ENCODE measurements around the gene ZBTB45.
"Not testable (repeated sequence)": the region's sequence is repeated elsewhere in the genome, so short reads cannot be mapped to it uniquely, and the experiment has no call there.

ZBTB45 gene

DNA sequence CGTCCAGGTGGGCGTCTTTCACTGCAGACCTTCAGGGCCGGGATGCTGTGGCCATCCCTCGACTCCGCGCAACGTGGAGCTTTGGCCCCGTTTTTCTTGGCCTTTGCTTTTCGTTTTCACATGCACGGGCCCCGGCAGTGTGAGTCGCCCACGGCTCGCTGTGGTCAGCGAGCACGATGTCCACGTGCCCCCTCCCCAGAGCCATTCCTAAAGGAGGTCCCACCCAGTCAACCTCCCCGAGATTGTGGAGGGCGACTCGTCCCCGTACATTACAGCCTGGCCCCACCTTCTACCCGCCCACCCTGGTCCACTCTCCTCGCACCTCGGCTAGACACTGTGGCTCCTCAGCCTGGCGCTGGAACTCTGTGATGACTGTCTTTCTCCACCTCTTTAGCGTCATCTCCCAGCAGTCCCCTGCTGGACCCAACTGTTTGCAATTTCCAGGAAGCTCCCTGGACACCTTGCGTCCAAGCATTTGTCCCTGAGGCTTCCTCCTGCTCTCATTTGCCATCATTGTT is 43.1 kb downstream of the ZBTB45 start:
- DNase-seq (ENCODE audit: low read depth) = no peak
- TF ChIP-seq, protein P1, sequence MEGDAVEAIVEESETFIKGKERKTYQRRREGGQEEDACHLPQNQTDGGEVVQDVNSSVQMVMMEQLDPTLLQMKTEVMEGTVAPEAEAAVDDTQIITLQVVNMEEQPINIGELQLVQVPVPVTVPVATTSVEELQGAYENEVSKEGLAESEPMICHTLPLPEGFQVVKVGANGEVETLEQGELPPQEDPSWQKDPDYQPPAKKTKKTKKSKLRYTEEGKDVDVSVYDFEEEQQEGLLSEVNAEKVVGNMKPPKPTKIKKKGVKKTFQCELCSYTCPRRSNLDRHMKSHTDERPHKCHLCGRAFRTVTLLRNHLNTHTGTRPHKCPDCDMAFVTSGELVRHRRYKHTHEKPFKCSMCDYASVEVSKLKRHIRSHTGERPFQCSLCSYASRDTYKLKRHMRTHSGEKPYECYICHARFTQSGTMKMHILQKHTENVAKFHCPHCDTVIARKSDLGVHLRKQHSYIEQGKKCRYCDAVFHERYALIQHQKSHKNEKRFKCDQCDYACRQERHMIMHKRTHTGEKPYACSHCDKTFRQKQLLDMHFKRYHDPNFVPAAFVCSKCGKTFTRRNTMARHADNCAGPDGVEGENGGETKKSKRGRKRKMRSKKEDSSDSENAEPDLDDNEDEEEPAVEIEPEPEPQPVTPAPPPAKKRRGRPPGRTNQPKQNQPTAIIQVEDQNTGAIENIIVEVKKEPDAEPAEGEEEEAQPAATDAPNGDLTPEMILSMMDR (IDR thresholded peaks at IDR 0.05; ENCODE audit: control insufficient read depth, extremely low read depth, insufficient read depth) = no peak
- peak overlapping the region; percentile 89 for H3K4me3 ChIP-seq (ENCODE audit: low read depth, low read length)

DNA sequence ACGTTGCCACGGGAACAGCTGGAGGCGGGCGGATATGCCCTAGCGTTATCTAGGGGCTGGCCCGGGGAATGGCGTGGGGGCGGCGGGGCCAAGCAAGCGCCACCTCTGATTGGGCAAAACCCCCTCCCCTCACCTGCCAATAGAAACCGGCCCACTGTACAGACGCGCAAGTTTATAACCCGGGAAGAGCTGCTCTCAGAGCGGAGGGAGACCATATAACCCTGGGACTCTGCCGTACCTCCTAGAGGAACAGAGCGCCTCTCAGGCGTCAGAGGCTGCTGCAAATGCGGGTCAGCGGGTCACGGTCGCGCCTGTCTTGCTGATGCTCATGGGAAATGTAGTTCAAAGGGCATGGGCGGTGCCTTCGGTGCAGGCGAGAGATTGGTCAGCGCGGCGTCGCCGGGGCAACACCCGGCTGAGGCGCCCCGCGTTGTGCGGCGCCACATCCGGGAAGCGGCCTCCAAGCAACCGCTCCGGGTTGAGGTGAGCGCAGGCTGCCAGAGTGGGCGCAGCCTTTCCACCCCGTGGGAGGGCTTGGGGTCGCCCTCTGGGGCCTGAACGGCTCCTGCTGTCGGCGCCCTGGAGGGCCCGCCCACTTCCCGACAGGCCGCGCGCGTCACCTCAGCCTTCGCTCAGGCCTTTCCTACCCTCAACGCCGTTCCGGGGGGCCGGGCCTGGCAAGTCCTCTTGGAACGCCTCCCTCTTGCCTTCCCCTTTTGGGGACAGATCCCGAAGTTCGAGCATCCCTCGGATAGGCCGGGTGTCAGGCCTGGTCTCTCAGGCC is 43.7 kb downstream of the ZBTB45 start, which contains the start of gene ZNF446:
Gene ZNF446 (plus strand): TSS at position 639 of the 784 bp plus-strand sequence. CDS start 867 bp downstream, outside the sequence.
- TF ChIP-seq, protein P1 (IDR thresholded peaks at IDR 0.05; ENCODE audit: control insufficient read depth, extremely low read depth, insufficient read depth) = no peak
- peak; percentile 93 for DNase-seq (ENCODE audit: low read depth)
- H3K4me3 ChIP-seq (ENCODE audit: low read depth, low read length) = peak within 1 kb of the TSS; percentile 89

DNA sequence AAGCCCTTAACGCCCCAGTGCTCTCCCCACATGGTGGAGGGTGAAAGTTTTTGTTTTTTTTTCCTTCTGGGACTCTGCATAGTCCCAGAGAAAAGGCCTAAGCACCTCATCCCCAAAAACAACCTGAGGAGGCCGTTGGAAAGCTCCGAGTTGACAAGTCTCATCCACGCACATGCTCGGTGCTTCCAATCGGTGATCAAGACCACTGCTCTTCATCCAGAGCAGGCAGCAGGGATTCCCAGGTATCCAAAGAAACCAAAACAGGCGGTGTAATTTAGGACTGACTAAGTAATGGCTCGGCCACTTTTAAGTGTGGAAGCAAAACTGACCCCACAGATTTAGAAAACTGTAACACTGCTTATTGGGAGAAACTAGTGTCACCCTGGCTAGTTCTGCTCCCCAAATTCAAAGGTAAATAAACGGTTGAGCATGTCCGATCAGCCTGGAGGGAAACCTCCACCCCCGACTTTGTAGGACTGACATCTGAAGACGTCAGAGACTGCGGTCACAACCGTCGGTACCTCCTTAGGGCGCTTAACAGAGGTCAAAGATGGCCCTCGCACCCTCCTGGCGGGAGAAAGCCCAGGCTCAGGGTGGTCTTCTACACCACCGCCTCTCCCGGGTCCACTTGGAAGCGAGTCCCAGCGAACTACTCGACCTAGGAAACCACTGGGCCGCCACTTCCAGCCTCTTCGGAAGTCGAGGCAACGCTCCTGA is 44.5 kb downstream of the ZBTB45 start:
- TF ChIP-seq, protein P1 (IDR thresholded peaks at IDR 0.05; ENCODE audit: control insufficient read depth, extremely low read depth, insufficient read depth) = no peak
- H3K4me3 ChIP-seq (ENCODE audit: low read depth, low read length) = peak overlapping the region; percentile 89
- no peak for DNase-seq (ENCODE audit: low read depth)

DNA sequence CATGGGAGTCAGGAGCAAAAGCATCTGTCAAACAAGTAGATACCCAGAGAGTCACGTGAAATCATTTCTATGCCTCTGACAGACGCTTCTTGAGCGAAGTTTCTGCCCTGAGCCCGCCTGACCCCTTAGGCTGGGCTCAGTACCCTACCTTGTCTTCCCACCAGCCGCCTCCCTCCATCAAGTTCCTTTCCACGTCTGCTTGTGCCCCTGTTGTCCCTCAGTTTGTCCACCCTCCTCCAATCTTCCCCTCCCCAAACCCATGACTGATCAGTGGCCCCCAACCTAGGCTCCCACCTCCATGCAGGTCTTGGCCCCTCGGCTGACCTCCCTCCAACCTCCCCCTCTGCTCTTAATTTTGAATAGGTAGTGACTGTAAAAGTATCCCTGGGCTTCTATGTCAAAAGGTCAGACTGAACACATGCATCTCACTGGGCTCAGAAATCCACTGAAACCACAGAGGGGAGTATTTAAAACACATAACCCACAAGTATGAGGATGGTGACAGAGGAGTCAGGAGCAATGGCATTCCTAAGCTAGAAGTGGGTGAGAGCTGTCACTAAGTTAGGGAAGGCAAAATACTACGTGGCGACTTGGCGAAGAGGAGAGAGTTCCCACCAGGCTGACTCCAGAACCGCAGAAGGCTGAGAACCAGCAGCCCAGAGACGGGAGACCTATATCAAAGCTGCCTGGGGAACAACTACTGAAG is 45.2 kb downstream of the ZBTB45 start:
- TF ChIP-seq, protein P1 (IDR thresholded peaks at IDR 0.05; ENCODE audit: control insufficient read depth, extremely low read depth, insufficient read depth) = no peak

DNA sequence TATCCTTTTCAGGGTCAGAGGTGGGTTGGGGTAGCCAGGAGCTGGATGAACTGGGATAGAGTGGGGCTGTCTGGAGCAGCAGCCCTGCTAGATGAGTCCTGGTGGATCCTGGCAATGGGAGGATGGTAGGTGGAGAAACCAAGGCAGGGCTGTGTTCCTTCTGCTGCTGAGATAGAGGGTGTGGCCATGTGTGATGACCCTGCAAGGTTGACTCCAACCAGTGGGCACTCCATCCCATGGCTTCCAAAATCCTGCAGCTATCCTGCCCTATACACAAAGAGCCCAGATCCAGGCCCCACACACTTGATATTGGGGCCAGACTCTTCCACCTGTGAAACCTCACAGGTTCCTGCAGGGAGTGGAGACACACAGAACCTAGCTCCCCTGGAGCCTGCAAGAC is 45.8 kb downstream of the ZBTB45 start:
- H3K4me3 ChIP-seq (ENCODE audit: low read depth, low read length) = no peak overlapping the region
- DNase-seq (ENCODE audit: low read depth) = no peak
- TF ChIP-seq, protein P1 (IDR thresholded peaks at IDR 0.05; ENCODE audit: control insufficient read depth, extremely low read depth, insufficient read depth) = no peak

More for the DNA sequence above, 45.2 kb downstream of the ZBTB45 start:
- H3K4me3 ChIP-seq (ENCODE audit: low read depth, low read length) = peak overlapping the region; percentile 89
- no peak for DNase-seq (ENCODE audit: low read depth)

DNA sequence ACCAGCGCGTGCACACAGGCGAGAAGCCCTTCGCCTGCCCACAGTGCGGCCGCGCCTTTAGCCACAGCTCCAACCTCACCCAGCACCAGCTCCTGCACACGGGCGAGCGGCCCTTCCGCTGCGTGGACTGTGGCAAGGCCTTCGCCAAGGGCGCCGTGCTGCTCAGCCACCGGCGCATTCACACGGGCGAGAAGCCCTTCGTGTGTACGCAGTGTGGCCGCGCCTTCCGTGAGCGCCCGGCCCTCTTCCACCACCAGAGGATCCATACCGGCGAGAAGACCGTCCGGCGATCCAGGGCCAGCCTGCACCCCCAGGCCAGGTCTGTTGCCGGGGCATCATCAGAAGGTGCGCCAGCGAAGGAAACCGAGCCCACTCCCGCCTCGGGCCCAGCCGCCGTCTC is 47.9 kb downstream of the ZBTB45 start:
- no peak overlapping the region for H3K4me3 ChIP-seq (ENCODE audit: low read depth, low read length)
- no peak for DNase-seq (ENCODE audit: low read depth)
- TF ChIP-seq, protein P1 (IDR thresholded peaks at IDR 0.05; ENCODE audit: control insufficient read depth, extremely low read depth, insufficient read depth) = no peak

DNA sequence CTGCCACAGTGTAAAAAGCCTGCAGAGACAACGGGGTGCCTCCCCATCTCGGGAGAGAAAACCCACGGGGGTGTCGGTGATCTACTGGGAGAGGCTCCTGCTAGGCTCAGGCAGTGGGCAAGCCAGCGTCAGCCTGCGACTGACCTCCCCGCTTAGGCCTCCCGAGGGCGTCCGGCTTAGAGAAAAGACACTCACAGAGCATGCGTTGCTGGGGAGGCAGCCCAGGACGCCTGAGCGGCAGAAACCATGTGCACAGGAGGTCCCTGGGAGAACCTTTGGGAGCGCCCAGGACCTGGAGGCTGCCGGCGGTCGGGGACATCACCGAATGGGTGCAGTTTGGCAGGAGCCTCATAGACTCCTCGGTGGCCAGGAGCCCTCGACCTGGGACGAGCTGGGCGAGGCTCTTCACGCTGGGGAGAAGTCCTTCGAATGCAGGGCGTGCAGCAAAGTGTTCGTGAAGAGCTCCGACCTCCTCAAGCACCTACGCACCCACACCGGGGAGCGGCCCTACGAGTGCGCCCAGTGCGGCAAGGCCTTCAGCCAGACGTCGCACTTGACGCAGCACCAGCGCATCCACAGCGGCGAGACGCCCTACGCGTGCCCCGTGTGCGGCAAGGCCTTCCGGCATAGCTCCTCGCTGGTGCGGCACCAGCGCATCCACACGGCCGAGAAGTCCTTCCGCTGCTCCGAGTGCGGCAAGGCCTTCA is 48.6 kb downstream of the ZBTB45 start:
- not testable (repeated sequence) for DNase-seq (ENCODE audit: low read depth)

More for the DNA sequence above, 48.6 kb downstream of the ZBTB45 start:
- not testable (repeated sequence) for H3K4me3 ChIP-seq (ENCODE audit: low read depth, low read length)

All from LNCaP clone FGC (cell line).